ENCODE results near the gene SLCO4A1.

Gene SLCO4A1

DNA sequence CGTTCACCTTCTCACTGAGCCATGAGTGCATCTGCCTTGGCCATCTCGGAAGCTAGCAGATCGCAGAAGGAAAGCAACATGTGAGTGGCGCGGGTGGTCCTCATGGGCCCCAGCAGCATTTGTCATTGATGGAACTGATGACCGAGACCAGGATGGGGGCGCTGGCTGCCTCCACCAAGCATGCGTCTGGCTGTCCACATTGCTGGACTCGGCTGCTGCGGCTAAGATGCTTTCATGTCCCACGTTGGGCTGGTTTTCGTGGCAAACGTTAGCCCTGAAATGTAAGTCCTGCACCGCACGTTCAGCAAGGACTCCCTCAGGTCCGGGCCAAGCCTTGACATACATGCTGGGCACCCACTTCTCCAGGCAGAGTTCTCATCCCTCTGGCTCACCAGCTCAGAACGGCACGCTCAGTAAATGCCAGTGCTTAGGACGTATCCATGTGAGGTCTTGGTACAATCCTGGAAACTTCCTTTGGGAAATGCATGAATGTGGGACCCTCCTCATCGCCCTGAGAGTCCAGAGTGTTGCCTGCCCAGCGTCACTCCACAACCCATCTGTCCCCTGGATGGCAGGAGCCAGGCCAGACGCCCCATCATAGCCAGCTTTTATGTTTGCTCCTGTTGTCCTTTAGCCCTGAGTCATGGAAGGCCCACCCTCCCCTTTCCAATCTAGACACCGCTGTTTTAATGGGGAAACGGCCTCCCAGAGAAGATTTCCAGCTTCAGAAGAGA is 8.4 kb downstream of the SLCO4A1 start:
- H3K4me3 ChIP-seq (ENCODE audit: low read depth, low read length) = no peak overlapping the region

DNA sequence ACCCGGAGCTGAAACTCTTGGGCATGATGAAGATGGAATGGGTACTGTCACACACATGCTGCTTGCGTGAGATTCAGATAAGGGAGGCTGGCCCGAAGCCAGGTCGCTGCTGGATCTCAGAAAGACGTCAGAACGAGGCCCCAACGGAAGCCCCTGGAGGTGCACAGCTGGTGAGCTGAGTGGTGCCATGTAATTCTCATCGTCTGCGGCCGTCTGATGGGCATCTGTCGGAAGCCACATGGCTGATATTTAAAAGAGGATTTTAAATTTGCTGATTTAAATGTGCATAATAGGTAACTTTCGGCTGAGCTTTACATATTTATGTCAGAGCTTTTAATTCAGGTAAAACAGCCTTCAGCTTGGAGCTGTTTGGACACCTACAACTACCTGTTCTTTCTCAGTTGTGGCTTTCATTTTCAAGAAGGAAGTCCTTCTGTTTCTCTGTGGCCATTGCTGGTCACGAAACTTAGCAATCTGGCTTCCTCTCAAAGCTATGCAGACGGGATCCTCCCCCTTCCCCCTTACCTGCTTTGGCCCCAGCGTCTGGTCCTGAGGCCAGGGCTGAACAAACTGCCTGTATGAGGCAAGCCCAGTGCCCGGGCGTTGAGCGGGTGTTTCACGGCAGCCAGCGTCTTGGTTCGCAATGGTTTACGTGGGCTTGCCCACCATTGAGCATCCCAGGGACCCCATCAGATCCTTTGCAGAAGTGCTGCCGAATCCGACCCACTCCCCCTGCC is 9.2 kb downstream of the SLCO4A1 start:
- H3K4me3 ChIP-seq (ENCODE audit: low read depth, low read length) = no peak overlapping the region

DNA sequence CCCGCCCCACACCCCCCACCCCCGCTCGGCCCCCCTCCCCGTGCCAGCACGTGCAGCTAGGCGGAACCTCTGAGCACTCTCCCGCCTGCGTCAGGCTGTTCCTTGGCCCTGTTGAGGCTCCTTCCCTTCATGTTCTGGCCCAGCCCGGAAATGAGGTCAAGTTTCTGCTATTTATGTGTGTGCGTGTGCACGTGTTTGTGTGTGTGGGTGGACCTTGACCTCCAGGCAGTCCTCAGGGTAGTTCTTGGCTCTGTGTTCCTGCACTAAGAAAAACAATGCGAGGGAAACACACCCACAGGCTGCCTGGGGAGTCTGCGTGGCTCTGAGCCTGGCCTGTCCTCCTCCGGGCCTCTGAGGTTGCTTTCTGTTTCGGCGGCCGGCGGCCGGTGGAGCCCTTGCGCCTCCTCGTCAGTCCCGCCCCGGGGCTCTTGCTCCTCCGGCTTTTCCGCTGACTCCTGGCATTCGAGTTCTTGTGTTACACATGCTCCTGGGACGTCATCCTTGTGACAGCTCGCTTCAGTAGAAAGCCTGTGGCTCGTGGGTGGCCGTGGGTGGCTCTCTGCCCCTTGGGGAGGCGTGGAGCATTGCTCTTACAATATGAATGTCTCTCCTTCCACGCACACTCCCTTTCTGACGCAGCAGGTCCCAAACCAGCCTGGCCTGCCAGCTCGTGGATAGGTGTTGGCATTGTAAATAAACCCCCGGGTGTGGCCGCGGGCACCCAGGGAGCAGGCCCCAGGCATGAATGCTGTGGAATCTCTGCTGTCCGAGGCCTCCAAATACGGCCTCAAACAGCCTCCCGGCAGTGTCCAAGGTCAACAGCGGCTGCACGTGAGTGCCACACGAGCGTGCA is 10.0 kb downstream of the SLCO4A1 start:
- H3K4me3 ChIP-seq (ENCODE audit: low read depth, low read length) = no peak overlapping the region

DNA sequence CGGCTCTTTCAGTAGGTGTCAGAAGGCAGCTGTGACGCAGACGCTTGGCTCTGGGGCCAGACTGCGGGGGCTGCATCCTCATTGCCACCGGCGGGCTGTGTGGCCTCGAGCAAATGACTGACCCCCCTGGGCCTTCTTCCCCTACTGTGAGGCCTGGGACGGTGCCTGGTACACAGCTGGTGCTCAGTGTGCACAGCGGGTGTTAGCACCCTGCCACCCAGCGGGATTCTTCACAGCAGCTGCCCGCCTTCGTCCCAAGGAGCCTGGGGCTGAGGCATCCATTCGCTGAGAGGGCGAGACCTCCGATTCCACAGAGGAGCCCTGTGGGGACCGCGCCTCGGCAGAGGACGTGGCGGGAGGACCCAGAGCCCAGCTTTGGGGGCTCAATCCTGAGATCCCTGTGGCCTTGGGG is 10.6 kb downstream of the SLCO4A1 start:
- H3K4me3 ChIP-seq (ENCODE audit: low read depth, low read length) = no peak overlapping the region

DNA sequence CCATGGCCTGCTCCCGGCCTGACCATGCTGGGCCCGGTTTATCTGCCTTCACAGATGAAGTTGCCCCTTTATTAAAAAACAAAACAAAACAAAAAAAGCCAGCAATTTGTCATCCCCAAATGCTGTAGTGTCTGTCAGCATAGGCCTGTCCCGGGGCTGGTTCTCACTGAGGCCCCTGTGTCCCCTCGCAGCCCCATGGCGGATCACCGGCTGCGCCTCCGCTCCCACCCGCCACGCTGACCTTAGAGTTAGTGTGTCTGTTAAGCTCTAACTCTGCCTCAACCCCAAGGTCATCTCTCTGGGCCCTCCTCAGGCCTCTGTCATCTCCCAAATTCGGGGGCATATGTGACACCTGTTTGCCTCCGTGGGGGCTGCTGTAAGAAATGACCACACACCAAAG is 11.1 kb downstream of the SLCO4A1 start:
- no peak overlapping the region for H3K4me3 ChIP-seq (ENCODE audit: low read depth, low read length)

DNA sequence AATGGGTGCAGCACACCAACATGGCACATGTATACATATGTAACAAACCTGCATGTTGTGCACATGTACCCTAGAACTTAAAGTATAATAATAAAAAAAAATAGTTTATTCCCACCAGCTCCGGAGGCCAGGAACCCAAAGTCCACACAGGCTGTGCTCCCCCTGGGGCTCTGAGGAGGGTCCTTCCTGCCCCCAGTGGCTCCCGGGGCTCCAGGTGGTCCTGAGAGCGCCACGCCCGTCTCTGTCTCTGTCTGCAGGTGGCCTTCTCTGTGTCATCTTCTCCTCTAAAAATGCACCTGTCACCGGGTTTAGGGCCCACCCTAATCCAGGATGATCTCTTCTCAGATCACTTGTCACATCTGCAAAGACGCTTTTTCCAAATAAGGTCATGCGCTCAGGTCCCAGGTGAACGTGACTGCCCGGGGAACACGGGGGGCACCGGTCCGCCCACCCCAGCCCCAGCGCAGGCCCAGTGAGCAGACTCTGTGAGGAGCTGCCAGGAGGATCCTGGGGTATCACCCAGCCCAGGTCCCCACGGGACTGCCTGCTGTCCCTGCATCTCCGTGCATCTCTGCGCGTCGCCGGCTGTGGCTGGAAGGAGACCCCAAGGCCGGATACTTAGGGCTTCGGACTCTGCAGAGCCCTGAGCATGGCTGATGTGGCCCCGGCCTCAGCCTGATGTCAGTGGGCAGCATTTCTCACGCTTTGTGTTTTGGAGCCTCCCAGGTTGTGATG is 11.8 kb downstream of the SLCO4A1 start:
- no peak overlapping the region for H3K4me3 ChIP-seq (ENCODE audit: low read depth, low read length)

DNA sequence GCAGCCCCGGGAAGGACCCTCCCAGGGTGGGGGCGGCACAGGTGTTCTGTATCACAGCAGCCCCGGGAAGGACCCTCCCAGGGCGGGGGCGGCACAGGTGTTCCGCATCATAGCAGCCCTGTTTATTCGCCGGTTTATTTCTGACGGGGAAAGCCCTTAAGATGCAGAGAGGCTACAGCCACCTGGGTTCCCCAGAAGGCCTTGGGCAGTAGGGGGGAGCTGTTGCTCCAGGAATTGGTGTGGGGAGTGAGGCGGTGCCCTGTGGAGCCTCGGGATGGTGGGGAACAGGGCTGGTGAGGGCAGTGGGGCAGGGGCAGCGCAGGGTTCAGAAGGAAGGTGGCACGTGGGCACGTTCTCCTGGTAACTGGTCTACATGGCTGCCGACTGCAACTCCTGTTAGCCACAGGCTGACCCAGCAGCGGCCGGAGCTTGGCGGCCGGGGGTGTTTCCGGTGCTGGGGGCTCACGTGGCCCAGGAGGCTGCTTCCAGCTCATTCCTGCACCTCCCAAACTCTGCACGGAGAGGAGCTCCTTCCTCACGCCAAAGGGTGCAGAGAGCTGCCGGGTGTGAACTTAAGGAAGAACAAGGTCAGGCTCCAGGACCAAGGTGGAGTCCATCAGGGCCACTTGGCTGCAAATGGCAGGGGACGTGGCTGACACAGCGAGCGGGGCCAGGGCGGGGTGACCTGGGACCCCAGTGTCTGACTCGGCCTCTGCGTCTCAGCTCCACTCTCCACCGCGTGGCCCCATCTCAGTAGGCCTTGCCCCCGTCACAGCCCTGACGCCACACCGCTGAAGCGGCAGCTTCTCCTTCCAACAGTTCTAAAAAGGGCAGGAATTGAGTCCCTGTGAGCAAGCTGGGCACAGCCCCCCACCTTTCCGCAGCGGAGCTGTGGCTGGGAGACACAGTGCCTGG is 13.2 kb downstream of the SLCO4A1 start:
- H3K4me3 ChIP-seq (ENCODE audit: low read depth, low read length) = no peak overlapping the region

DNA sequence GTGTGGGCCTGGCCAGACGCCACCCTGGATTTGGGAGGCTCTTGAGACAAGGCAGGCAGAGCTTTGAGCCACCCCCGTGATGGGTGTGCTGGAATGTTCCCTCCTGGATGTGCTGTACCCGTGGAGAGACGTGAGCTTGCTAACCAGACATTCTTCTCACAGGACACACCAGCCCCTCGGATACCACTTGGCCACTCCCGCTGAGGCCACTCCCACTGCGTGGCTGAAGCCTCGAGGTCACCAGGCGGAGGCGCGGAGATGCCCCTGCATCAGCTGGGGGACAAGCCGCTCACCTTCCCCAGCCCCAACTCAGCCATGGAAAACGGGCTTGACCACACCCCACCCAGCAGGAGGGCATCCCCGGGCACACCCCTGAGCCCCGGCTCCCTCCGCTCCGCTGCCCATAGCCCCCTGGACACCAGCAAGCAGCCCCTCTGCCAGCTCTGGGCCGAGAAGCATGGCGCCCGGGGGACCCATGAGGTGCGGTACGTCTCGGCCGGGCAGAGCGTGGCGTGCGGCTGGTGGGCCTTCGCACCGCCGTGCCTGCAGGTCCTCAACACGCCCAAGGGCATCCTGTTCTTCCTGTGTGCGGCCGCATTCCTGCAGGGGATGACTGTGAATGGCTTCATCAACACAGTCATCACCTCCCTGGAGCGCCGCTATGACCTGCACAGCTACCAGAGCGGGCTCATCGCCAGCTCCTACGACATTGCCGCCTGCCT is 14.1 kb downstream of the SLCO4A1 start:
- no peak overlapping the region for H3K4me3 ChIP-seq (ENCODE audit: low read depth, low read length)

DNA sequence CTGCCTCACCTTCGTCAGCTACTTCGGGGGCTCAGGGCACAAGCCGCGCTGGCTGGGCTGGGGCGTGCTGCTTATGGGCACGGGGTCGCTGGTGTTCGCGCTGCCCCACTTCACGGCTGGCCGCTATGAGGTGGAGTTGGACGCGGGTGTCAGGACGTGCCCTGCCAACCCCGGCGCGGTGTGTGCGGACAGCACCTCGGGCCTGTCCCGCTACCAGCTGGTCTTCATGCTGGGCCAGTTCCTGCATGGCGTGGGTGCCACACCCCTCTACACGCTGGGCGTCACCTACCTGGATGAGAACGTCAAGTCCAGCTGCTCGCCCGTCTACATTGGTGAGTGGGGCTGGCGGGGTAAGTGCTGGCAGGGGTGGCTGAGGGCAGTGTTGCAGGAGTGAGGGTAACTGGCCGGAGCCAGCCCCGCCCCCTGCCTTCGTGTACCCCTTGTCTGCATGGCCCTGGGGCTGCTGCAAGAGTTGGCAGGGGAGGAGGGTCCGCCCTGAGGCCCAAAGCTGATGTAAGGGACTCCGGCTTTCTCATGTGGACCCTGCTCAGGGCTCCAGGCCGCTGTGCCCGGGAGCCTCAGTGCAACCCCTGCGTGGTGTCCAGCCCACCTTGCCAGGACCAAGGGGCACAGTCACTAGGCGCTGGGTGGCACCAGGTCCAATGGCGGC is 14.8 kb downstream of the SLCO4A1 start:
- no peak overlapping the region for H3K4me3 ChIP-seq (ENCODE audit: low read depth, low read length)

DNA sequence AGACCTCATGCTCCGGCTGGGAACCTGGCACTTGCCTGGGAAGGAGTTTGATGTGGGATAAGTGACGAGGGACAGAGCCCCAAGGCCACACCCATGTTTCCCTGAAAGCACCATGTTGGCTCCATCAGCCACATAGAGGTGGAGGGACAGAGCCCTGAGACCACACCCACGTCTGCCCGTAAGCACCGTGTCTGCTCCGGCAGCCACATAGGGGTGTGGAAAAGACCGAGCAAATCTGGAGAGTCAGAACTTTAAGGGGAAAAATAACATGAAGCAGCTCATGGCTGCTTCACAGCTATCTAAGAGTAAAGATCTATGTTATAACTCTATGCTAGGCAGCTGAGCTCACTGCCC is 15.3 kb downstream of the SLCO4A1 start:
- H3K4me3 ChIP-seq (ENCODE audit: low read depth, low read length) = no peak overlapping the region

DNA sequence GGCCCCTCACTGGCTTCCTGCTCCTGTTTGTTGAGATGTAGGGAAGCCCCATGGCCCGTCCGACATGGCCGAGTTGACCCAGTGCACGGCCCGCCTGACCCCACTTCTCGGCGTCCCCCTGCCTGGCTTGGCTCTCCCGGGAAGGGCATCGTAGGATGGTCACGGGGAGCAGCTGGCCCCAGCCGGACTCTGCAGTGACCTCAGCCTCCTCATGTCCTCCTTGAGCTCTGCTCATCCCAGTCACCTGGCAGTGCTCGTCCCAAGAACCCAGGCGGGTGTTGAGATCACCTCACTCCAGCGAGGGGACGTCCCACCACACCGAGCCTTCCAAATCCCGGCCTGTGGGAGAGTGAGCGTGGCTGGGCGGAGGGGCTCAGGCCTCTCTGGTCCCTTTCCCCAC is 15.7 kb downstream of the SLCO4A1 start:
- H3K4me3 ChIP-seq (ENCODE audit: low read depth, low read length) = no peak overlapping the region

DNA sequence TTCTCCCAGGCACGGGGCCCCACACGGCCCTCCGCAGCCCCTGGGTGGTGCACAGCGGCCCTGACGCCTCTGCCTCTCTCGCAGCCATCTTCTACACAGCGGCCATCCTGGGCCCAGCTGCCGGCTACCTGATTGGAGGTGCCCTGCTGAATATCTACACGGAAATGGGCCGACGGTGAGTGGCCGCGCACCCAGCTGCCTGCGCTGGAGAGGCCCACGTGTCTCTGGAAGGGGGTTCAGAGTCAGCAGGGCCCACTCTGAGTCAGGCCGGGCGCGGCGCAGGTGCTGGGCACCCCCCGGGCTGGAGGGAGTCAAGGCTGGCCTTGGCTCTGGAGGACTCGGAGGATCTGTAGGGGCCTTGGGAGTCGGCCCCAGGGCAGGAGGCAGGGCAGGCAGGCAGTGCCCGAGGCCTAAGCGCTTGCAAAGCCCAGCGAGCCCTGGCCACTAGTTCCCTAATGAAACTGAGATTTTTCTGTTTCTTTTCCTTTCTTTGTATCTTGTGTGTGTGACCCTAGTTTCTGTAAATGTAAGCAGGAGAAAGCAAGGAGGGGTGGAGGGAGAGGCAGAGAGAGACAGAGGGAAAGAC is 16.4 kb downstream of the SLCO4A1 start:
- no peak overlapping the region for H3K4me3 ChIP-seq (ENCODE audit: low read depth, low read length)

DNA sequence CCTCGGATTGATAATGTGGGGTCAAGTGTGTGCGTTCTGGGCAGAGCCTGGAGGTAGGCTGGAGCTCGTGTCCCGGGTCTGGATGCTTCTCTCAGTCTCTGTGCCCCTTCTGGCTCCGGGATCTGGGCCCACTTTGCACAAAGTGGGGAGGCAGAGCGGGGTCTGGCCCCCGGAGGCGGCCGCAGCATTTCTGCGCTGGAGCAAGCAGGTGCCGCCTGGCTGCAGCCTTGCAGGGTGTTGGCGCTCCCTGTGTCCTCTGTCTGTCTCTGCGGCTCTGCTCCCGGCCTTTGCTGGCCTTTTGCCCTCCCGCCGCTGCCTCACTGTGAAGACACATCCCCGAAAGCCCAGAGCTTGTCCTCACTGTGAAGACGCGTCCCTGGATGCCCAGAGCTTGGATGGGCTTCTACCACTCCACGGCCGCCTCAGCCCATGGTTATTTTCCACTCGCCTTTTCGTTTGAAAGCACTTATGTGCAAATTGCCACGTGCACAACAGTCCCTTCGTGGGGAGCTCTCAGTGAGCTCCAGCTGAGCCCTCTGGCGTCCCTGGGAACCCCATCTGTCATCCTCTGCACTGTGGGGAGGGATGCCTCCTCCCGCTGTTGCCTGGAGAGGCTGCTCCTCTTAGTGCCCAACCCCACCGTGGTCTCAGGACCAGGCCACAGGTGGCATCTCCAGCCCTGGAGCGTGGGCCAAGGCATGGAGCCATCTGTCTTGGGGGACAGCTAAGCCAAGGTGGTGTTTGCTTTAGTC is 17.4 kb downstream of the SLCO4A1 start:
- H3K4me3 ChIP-seq (ENCODE audit: low read depth, low read length) = no peak overlapping the region

DNA sequence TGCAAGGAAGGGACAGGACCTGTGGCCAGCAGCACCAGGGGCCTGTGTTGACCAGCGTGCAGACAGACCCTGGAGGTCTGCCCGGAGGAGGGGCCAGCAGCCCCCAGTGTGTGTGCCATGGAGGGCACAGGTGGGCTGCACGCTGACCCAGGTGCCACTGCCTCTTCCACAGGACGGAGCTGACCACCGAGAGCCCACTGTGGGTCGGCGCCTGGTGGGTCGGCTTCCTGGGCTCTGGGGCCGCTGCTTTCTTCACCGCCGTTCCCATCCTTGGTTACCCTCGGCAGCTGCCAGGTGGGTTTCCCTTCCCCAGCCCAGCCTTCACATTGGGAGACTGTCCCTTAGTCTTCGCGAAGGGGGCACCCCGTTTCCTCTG is 17.9 kb downstream of the SLCO4A1 start:
- H3K4me3 ChIP-seq (ENCODE audit: low read depth, low read length) = no peak overlapping the region

DNA sequence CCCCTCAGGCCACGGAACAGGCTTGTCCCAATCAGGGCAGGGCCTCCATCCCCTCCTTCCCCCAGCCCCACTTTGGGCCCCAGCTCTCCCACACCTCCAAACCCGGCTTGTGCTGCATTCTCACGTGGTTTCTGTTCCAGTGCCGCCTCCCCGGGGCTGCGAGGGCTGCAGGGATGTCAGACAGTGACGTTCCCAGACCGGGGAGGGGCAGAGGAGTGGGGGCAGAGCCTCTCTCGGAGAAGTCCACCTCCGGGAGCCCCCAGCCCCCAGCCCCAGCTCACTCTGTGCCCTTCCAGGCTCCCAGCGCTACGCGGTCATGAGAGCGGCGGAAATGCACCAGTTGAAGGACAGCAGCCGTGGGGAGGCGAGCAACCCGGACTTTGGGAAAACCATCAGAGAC is 18.5 kb downstream of the SLCO4A1 start:
- no peak overlapping the region for H3K4me3 ChIP-seq (ENCODE audit: low read depth, low read length)

DNA sequence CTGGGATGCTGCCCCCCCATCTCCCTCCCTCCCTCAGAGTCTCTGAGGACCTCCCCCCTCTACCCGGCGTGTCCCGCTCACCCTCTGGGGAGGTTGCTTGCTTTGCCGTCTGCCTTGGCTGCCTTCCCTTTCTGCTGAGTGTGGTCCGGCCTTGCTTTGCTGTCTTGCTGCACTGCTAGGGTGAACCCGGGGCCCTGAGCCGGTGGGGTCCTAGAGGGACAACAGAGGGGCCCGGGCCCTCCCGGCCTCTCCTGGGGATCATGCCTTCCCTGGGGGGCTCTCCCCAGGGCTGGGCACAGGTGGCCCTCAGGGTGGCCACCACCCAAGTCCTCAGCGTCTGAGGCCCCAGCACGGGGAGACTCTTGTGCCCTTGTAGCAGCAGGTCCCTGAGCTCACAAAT is 19.3 kb downstream of the SLCO4A1 start:
- no peak overlapping the region for H3K4me3 ChIP-seq (ENCODE audit: low read depth, low read length)

DNA sequence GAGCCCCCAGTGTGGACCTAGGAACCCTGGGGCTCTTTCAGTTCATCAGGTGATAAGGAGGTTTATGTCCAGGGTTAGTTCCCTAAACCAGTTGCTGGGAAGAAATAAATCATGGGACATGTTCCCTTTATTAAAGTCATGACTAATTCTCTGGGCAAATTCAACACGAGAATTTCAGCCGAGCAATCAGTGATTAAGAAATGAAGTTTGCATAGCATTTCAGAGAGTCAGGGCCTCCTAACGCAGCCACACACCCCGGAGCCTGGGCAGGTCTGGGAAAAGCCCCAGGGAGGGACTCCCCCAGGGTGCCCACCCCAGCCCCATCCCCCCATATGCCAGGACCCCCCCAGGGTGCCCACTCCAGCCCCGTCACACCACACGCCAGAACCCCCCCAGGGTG is 20.1 kb downstream of the SLCO4A1 start:
- H3K4me3 ChIP-seq (ENCODE audit: low read depth, low read length) = no peak overlapping the region

Measured in iPS-11a (cell line).